ENCODE data around the gene DISC1.
"Not testable (repeated sequence)": the region's sequence is repeated elsewhere in the genome, so short reads cannot be mapped to it uniquely, and the experiment has no call there.

The DISC1 gene

DNA sequence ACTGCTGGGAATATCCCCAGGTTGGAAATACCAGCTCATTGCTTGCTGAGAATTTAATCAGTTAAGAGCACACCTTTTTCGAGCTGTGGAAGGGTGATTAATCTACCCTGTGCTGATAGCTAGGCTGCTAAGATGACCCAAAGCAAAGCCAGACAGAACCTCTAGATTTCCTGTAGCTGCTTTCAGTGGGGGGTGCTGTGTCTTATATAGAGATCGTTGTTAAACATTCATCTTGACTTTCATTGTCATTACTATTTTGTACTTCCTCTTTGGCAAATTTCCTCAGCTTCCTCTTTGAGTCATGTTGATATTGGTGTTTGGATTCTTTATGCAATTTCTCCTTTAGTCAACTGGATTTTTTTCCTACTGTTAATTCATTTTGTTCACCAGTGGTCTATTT, 155.3 kb downstream of the DISC1 start:
- DNase-seq: no peak

DNA sequence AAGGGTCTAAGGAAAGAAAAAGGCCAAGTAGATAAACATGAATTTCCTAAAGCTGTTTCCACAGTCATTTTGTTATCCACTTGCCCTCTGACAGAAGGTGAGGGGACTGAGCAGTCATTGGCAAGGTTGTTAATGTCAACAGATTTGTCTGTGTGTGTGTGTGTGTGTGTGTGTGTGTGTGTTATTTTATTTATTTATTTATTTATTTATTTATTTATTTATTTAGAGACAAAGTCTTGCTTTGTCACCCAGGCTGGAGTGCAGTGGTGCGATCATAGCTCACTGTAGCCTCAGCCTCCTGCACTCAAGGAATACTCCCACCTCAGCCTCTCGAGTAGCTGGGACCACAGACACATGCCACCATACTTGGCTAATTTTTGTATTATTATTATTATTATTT, 158.5 kb downstream of the DISC1 start:
- not testable (repeated sequence) for DNase-seq

DNA sequence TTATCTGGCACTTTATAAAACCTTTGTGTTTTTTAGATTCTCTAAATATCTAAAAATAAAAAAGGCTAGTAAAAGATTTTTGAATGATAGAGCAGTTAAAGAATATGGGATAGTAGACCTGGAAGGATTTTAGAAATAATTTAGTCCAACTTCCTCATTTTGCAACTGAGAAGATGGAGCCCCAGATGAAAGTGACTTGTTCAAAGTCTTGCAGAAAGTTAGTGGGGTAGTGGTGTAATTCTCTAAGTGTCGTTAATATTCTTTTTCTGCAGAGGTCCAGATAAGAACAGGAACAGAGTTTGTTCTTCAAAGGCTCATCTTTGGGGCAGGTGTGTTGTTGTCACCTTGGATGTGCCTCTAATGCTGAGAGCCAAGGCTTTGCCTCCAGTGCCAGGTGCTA, 159.5 kb downstream of the DISC1 start:
- DNase-seq: no peak

DNA sequence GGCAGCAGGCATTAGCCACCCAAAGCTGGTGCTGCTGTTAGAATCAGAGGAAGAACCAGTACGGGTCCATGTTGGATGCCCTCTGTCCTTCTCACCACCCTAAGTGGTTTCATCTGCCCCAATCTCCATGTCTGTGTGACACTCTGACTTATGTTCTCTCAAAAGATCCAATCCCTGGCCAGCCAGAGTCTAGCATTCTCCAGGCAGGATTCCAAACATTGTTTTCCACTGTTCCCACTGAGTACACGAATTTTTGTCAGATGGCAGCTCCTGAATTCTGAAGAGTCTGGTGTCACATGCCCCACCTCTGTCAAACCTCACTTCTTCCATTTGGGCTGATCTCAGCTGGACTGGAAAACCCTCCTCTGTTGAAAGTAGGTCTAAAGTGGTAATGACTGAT, 166.0 kb downstream of the DISC1 start:
- no peak for DNase-seq

DNA sequence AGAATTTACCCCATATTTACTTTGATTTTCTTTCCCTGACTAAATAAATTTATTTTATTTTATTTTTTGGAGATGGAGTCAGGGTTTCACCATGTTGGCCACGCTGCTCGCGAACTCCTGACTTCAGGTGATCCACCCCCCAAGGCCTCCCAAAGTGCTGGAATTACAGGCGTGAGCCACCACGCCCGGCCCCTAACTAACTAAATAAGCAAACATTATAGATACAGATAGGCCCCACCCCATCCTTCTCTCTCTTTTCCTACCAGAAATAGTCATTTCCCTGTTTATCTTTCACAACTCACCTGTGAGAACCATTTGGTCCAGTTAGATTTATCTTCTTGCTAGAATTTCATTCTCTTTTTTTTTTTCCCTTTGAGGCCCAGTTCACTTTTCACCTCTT, 167.3 kb downstream of the DISC1 start:
- DNase-seq: no peak

DNA sequence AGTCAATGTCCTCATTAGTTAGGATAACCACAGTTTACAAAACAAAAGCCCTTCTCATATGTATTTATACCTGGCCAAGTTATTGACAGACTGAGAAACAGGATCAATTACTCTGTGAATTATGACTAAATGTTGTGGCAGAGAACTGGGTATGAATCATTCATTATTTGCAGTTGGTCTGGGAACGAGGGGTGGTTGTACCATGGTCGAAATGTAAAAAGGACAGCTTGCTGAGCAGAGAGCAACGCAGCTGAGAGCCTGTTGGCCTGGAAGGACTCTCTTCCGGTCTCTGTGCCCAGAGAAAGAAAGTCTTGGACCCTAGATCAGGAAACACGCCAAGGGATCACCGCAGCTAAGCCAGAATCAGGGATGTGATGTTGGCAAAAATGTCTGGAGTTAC, 169.6 kb downstream of the DISC1 start:
- no peak for DNase-seq

DNA sequence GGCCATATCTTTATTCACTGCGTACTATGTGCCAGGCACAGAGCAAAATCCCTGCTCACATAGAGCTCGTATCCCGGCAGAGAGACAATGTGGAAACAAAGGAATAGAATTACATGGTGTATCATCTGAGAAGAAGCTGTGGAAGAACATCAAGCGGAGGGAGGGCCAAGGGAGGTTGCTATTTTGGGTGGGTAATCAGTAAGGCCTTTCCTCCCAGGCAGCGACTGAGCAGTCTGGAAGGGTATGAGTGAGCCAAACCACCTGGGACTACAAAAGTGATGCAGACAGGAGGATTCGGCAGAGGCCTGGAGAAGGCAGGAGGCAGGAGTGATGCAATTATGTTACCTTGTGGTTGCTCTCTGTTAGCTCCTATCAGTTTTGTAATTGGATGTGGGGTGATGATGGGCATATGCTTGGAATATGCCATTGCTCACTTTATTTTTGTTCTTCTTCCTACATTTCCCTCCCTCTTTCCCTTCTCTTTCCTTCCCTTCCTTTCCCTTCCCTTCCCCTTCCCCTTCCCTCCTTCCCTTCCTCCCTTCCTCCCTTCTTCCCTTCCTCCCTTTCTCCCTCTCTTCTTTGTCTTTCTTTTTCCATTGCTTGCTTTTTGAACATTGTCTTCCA, 172.9 kb downstream of the DISC1 start:
- no peak for DNase-seq

DNA sequence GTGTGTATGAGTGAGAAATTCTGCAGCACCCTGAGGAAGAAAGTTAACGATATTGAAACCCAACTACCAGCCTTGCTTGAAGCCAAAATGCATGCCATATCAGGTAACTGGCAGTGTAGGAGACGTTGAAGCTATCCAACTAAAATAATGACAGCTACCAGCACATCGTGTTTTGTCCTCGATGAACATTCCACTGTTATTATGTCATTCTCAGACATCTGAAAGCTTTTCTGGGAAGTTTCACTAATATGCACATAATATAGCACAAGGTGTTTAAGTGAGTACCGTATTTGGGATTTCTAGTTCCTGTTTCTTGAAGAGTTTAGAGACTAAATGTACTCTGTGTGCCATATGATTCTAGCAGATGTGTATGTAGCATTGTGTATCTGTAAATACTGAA, 173.5 kb downstream of the DISC1 start:
- no peak for DNase-seq

DNA sequence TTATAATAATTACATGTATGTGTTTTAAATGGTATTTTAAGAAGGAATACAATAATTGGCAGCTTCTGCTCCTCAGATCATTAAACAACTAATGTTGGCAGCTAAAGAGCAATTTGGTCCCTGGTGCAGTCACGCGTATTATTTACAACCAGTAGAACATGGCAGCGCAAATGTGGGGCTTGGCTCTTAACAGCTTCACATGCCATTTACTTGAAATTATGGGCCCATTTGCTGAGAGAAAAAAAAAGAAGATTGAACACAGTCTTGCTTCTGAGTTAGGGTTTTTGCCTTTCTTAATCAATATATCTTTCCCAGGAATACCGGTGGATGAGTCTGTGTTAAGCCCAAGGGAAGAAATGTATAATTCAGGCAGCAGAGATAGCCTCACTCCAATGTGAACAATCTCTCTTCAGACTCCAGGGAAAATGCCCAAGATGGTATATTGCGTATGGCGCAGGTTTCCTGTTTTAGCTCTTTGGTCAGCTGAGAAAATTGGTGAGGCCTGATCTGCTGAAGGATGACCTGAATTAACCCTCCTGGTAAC, 174.5 kb downstream of the DISC1 start:
- DNase-seq: no peak

DNA sequence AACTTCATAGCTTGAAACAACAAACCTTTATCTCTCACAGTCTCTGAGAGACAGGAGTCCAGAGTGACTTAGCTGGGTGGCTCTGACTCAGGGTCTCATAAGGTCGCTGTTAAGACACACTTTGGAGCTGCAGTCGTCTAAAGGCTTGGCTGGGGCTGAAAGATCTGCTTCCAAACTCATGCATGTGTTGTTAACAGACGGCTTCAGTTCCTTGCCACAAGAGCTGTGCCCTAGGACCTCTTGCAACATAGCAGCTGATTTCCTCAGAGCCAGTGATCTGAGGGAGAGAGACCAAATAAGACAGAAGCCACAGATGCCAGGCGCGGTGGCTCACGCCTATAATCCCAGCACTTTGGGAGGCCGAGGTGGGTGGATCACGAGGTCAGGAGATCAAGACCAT, 176.8 kb downstream of the DISC1 start:
- peak in 1 of 2 donors; percentile 33 for DNase-seq

DNA sequence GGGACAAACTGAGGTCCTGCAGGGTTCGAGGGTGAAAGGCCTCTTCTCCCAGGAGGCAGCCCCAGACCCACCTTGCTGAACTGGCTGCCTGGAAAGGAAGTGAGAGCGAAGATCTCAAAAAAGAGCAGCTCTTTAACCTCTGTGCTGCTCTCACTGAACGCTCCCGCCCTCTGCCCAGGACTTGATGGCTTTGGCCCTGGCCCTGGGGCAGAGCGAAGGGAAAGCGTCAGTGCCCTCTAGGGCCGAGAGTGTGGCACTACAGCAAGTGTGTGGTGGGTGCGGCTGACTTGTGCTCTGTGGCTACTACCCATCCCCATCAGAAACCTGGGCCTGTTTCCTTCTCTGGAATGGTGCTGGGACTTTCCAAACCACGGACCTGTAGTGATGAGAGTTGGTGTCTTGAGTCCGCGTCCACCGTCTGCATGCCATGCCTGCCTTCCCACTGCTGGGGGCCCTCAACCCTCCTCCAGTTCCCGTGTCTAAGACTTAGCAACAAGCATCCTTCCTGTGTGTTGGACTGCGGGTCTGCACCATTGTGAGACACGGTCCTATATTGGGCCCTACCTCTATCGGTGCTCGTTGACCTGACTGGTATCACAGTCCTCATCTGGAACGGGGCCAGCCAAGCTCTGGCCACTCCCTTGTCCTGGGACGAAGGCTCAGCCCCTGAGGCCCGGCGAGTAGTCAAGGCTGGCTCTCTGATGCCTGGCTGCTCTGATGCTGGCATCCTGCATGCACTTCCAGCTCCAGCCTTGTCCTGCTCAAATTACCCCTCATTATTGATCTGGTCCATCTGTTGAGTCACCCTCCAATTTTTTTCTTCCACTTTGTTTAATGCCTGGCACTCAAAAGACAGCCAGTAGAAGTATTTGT, 180.3 kb downstream of the DISC1 start:
- DNase-seq: peak; percentile 27 to 52

DNA sequence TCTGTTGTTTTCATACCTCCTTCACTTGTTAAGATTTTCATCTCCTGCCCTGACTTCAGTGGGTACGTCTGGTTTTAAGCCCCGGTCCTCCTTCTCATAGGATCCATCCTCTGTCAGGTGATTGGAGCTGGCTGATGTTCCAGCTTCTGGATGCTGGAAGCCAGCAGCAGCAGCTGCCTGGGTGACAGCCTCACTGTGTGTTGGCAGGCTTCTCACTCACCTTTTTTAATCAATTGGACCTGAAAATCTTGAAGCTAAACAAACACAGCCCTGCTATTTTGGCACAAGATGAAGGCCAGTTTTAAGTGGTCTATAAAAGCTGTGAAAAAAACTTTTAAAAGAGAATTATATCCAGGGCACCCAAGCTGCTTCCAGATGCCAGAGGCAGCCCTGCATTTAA, 181.0 kb downstream of the DISC1 start:
- DNase-seq: no peak

DNA sequence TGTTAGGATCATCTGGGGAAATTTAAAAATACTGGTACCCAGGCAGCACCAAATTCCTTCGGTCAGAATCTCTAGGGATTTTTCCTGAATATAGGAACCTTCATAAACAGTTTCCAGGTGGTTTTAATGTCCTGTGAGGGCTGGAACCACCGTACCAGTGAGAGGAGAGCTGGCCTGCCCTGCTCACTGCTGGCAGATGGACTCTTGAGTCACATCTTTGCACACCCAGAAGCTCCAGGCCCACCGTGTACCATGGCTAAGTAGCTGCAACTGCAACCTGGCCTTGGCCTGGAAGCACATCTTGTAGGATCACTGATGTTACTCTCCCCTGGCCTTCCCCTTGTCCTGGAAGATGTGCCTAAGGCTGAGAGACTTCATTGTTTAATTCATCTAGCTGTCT, 181.5 kb downstream of the DISC1 start:
- DNase-seq: no peak

DNA sequence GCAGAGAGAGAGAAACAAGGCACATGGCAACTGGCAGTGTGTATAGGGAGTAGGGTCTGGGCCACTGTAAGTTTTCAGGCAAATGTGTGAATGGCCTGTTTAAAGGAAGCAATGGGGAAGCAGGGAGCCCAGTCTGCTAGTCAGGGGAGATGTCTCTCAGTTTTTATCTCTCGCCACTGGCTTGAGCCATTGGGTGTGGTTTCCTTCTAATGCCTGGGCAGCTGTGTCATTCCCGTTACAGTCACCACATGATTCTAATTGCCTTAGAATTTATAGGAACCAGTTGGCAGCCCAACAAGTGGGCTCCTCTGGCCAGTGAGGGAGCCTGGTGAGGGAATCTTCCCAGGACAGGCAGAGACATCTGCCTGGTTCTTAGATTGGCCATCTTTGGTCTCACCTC, 182.4 kb downstream of the DISC1 start:
- DNase-seq: peak in 1 of 2 donors; percentile 30

DNA sequence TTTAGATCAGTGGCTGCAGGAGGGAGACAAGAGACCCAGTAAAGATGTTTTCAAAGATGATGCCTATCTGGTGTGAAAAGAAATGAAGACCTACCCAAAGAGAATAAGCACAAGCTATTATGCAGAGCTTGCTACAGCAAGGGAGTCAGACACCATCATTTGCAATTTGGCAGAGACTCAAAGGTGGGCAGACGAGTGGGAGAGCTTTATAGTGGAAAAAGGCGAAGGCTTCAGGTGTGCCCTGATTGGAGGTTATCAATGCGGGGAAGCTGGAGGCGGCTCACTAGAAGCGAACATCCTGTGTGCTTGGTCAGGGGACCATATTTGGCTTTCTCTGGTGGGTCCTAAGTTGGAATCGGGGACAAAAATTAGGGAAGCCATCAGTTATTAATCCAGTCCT, 183.8 kb downstream of the DISC1 start:
- no peak for DNase-seq

DNA sequence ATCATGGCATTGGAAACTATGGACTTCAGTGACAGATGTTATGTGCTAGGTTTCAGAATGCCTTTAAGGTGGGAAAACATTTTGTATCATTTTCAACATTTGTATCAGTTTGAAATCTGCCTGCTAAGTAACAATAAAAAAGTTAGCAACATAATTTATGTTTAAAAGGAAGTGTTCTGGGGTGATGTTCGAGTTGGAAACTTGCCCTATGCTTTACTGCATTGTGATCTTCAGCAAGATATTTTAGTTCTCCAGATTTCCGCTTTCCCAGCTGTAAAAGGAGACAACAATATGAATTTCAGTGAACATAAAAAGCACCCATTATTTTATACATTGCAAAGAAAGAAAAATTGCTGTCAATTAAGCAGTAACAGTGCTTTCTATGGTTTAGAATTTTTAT, 187.4 kb downstream of the DISC1 start:
- DNase-seq: no peak

DNA sequence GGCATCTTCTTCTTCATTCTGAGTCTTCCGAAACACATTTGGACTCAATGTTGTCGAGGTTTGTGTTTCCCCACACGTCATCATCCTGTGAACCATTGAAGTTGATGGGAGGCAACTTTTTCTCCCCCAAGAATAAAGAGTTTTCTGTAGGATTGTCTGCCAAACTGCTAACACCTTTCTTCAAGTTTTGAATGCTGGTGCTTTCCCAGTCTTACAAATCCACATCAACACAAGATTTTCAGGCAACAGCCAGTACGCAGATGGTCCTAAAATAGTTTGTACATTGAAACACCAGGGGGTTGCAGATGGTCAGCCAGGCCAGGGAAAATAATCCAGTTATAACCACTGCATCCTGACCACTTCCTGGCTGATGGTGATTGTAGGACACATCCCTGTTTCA, 187.9 kb downstream of the DISC1 start:
- no peak for DNase-seq

DNA sequence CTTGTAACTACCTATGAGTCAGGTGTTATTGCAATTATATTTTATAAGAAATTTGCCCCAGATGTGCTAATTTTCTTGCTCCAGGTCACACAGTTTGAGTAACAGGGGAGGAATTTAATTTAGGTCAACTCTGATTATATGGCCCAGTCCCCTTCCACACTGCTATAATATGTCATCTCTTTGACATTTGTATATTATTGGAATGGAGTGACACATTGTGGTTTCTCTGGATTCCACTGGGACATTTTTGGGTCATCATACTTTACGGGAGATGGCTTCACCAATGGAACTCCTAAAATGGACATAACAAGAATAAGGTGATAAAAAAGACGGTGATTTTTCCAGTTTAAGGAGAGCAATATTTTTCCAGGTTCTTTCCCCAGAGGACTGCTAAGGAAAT, 191.2 kb downstream of the DISC1 start:
- no peak for DNase-seq

DNA sequence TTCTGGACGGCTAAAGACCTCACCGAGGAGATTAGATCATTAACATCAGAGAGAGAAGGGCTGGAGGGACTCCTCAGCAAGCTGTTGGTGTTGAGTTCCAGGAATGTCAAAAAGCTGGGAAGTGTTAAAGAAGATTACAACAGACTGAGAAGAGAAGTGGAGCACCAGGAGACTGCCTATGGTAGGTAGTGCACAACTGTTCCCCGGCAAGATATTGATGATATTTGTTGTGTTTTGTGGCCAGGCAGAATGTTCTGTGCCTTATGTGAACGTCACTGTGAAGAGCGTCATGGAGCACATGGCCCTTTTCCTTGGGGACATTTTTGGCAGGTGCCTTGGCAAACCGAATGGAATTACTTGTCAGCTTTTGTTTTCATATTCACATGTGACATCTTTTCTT, 191.7 kb downstream of the DISC1 start:
- no peak for DNase-seq

DNA sequence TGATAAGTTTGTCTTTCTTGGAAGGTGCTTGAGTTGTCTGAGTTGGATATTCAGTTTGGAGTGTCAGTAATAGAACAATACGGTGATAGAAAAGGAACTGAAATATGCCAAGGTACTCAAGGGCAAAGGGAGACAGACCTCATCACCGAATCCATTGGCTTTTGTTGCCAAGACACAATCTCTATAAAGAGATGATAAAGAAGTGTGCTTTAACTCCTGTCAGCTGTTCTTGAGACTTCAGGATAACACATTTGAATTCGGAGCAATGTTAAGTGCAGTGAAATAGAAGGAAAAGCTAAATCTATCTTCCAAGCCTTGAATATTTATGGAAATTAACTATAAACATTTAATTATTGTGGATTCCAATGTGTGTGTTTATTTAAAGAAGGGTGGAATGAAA, 194.7 kb downstream of the DISC1 start:
- no peak for DNase-seq

DNA sequence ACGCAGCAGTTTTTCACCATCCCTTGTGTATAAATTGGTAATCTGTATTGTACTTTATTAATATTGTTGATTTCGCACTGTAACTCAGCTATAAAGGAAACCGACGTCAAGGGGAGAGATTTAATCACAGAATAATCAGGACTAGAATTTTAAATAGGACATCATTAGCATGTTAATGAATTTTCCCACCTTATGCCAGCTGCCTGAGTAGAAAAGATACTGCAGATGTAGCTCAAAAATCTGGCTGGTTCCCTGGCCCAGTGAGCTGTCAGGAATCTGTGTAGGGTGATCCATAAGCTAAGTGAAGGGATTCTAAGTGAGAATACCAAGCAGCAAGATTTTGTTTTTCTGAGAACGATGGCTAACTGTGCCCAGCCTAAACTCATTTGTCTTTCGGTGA, 195.5 kb downstream of the DISC1 start:
- no peak for DNase-seq

DNA sequence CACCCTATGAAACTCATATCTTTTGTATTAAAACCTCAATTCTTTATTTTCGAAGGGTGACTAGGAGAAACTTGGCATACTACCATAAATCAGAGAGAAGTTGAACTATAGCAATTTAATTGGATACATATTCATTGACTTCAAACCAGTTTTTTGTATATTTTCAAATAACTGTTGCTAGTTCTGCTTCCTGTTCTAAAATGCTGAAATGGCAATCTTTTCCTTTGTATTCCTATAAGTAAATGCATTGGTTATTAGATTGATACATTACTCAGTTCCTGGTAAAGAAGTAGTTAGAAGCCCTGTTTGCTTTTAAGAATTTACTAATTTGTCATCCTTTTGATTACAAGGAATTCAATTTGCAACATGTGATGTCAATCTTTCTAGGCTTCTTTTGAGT, 200.0 kb downstream of the DISC1 start:
- no peak for DNase-seq

DNA sequence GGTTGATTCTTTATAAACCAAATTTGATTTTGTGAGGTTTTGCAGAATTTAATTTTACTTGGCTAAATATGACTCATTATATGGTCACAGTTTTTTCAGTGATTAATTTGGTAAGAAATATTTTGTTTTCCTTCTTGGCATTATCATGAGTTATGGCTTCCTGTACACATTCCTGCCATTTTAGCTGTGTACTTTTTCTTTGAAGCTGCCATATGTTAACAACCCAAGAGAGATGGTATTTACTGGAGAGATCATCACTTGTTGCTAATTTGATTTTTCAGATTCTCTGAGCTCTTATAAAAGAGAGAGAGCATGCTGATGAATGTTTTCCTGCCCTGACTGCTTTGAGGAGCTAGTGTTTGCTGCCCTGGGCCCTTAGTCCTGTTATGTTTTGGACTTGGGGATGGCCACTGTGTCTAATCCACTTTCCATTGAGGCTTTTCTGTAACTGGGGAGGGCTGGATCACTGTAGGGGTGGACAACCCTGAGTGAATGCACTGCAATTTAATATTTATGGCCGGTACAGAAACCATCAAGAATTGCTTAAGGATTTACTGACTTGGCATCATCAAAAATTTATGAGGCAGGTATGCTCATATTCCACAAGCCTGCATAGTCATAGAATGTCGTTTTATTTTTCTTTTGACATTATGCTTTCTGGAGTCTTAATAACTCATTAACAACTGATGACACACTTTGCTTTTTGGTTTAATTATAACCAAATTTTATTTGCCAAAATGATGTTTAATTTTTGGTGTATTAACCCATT, 200.9 kb downstream of the DISC1 start:
- DNase-seq: no peak
